NT2/D1 (cell line): ENCODE data around the gene TMEM163.

Experiments
- YY1 ChIP-seq: IDR thresholded peaks from 2 replicates; pipeline ENCODE4 v1.6.1; 2011; ENCODE audit not compliant: insufficient read length, insufficient read depth
- ZNF274 ChIP-seq: IDR thresholded peaks from 2 replicates; pipeline ENCODE4 v1.6.1; 2011; ENCODE audit warnings: mild to moderate bottlenecking, low read depth, low read length

DNA sequence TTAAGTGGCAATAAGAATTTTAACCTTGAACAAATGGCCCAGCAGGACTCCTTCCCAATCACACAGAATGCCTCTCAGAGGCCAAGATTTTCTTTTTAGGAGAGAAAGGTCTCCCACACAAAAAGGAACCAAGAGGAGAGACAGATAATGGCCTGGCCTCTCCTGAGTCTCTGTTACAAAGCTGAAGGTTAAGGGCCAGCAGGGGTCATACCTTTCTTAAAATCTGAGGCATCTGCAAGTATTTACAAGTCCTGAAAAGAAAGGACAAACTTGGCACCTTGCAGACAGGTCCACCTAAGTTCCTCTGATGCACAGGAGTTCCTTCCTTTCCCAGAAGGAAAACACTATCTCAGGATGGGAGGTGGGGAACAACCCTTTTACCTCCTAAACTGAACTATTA lies 142.3 kb downstream of the TMEM163 start:
- TF ChIP-seq ZNF274 (no peak), YY1 (no peak)
